HT1080 (cell line): ENCODE results near the gene CABLES2. TPM values are rescaled to one million over a fixed set of nuclear protein-coding genes. Genes with fewer than 3 reads are reported as not detected.
"Not testable (repeated sequence)": the region's sequence is repeated elsewhere in the genome, so short reads cannot be mapped to it uniquely, and the experiment has no call there.

ENCODE experiments used
- DNase-seq: peaks from one replicate; pipeline ENCODE4 v3.0.0-alpha.2; 2015; ENCODE audit warnings: low read depth
- total RNA-seq: library from RNA; depleted of rRNA; stranded (reverse); fragments of >200 nt; shearing (Covaris generic); gene quantifications from 2 replicates; pipeline ENCODE4 v1.2.3, GENCODE V29; 2014

Gene CABLES2
- total RNA-seq, 1 experiment from 2014 or later: 2.9 TPM

DNA sequence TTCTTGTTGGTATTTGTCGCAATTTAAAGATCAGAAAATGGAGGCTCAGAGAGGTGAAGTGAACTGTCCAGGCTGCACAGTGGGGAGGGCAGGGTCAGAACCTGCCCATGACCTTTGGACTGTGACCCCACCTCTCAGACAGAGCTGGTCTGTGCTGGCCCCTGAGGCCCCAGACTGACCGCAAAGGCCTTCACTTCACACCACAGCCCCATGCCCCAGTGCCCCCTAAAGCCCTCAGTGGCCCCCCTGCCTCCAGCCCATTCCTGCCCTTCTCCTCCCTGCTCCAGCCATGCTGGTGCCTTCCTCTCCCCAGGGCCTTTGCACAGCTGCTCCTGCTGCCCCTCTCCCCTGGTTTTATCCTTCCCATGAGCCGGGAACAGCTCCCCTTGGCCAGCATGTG lies 29.6 kb upstream of the CABLES2 start:
- no peak for DNase-seq

DNA sequence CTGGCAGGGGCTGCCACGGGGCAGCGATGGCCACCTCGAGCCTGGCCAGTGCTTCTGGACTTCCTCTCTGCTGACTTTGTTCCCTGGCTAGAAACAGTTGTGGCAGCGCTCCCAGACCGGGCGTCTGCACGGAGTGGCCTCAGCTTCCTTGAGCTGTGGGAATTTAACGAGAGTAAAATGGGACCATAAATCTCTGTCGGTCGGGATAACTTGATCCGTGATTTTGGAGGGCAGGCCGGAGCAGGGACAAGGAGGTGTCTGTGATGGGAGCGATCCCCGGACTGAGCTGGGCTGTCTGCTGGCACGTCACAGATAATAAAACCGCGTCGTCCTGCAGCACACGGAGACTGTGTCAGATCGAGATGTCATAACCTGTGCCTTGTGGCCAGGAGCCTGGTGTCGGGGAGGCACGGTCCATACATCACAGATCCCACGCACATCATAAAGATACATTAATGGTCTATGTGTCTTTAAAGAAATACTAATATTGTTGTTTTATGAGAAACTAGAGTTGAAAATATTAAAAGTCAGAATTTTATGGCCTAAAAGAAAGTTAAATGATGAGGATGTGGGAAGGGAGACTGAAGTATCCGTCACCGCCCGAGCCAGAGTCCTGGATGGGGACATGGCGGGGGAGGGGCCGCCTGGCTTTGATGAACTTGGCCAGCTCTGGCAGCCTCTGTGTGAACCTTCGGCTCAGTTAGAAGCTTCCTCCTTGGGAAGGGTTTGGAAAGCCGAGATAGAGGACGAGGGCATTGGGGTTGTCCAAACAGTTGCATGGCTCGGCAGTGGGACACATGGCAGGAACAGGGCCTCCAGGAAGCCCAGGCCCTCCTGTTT lies 26.8 kb upstream of the CABLES2 start:
- DNase-seq: no peak

DNA sequence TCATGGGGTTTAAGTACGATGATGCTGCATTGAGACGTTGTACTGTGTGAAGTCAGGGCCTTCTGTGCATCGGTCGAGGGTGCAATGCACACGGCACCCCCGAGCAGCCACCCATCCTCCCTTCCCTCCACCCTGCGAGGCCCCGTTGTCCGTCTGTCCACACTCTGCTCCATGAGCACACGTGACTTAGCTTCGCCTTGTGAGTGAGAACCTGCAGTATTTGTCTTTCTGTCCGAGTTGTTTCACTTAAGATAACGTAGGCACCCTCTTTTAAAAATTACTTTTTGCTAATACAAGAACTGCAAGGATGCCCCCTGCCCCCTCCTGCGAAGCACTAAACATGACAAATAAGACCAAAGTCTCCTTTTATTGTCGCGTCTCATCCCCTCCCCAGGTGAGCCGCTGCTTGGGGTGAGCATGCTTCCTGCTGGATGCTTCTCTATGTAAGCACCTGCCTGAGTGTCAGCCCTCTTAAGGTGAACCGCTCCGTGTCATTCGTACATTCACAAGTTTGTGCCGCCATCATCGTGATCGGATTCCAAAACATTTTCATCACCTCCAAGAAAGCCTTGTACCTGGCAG lies 23.9 kb upstream of the CABLES2 start:
- DNase-seq: no peak

DNA sequence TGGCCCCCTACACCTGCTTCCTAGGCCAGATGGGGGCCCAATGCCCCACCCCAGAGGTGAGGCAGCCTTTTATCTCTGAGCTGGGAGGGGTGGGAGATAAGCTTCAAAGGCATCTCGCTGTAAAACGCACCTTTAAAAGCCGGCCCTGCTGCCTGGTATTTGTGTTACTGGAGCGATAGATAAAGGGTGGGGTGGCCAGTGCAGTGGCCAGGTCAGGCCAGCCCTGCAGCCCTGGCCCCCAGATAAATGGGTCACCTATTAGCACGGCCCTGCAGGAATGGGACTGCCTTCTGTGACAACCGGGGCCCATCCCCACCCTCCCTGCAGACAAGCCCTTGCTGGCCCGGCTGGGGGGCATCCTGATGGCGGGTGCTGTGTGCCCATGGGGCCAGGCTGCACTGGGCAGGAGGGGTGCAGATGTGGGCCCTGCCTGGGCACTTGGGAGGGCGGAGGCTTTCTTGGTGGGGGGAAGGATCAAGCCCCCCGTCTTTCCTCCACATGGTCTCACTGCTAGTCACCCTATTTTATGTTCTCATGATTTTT lies 23.3 kb upstream of the CABLES2 start:
- no peak for DNase-seq

DNA sequence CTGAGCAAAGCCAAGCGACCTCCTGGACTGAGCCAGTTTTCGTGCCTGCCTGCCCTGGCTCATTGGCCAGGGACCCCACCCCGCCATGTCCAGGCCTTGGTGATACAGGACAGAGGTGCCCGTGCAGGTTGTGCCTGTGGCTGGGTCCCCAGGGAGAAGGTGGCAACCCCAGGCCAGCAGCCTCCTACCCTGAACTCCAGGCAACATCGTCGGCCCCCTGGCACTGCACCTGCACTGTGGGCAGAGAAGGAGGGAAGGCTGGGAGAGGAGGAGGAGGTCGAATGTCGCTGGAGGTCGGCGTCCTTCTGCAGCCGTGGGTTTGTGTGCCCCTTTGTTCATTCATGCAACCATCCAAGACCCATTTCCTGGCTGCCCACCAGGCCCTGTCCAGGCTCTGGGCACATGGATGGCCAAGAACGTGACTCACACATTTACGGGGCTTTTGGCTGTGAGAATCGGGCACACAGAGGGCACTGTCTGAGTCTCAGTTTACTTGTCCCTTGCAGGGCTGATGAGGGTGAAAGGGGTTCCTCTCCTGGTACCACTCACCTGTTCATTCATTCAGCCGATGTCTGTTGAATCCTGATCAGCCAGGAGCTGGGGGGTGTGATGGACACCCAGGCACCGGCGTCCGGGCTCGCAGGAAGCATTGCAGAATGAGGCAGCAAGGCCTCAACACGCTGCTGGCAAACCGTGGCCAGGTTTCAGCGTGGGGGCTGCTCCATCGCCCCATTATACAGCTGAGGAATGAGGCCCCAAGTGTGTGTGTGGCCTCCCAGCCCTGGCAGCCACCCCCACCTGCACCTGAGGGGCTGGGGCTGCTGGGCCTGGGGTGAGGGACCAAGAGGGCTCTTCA lies 22.6 kb upstream of the CABLES2 start:
- DNase-seq: no peak

DNA sequence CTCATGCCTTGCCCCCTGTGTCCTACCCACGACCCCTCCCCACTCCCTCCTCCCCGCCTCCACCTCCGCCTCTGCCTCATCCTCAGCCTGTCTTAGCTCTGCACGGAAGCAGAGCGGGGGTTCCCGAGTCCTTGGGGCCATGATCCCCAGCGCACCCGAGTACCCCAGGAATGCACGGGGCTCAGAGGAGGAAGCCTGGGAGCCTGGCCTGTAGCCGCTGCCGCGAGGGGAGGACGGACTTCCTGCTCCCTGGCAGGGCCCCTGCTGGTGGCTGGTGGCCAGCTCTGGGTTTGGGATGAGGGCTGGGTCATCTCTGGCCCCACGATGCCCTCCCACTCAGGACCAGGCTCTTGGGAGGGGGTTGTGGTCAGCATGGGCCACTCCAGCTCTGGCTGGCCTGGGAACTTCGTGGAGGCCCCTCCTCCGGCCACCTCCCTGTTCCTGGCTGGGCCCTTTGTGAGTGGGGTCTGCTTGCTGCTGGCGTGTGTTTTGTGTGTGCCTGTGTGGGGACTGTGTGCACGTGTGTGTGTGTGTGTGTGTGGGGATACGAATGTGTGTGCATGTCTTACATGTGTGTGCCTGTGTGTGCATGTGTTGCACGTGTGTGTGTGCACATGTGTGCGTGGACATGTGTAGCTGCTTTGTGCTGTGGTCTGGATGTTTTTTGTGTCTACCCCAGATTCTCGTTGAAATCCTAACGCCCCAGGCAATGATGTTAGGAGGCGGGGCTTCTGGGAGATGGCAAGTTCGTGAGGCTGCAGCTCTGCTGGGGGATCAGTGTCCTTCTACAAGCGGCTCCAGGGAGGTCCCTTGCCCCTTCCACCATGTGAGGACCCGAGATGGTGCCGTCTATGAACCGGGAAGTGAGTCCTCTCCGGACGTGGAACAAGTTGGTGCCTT lies 21.6 kb upstream of the CABLES2 start:
- DNase-seq: no peak

DNA sequence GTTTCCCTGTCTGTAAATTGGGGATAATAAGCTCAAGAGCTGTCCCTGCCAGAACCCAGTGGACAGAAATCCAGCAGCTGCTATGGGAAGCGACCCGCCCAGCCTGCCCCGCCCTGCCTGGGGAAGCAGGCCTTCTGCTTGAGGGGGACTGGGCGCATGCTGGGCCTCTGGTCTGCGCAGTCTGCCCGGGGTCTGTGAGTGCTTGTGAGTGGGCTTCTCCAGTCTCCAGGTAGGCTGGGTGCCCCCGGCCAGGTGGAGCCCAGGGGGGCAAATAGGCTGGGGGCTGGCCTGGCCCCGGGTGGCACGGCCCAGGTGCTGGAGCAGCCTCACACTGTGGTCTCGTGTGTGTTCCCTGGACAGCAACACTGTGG lies 20.9 kb upstream of the CABLES2 start:
- DNase-seq: no peak

DNA sequence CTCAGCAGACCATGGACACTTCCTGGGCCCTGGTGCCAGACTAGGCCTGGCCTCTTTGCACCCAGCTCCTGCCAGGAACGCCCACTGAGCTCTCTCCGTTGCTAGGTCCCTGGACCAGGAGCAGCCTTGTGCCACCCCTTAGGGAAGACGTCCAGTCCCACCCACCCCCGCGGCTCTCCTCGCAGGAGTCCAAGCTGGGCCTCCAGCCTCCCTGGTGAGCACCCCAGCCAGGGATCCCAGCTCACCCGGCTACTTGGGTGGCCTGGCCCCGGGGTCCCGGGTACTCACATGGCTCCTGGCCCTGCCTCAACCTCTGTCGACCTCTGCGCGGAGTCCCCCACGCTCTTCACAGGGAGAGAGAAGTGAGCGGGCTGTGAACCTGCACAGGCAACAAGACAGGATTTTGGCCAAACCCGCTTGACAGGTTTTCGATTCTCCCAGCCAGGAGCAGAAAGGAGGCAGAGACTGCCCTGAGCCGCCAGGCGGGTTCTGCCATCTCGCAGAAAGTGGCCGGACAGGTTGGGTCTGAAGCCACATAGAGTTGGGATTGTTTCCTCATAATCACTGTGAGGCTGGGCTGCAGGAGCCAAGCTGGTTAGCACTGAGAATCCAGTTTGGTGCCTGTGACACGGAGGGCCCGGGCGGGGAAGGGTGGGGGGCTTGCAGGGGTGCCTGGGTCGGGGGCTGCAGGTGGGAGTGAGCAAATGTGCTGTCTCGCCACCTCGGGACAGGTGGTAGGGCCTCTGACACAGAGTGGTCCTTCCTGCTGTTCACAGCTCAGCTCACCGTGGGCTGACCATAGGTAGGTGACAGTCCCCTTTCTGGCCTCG lies 20.3 kb upstream of the CABLES2 start, which contains the start of gene RBBP8NL:
RBBP8NL (minus strand) TSS at position 368 of the 830 bp plus-strand sequence. CDS start 7,892 bp downstream, outside the sequence.
- DNase-seq: no peak

DNA sequence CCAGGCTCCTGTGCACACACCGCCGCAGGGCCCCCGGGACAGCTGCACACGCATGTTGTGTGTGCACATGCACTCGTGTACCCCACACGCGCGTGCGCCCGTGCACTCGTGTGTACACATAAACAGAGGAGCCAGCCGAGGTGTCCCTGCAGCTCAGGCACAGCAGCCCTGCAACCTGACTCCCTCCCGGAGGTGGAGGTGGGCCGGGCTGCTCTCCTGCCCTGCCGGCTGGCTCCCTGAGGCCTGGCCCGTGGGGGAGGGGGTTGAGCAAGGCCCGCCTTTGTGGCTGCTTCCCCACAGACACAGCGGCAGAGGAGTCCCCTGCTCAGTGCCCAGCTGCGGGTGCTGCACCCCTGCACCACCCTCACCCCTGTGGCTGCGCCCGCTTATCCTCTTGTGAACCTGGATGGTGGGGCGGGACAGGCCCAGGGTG lies 19.6 kb upstream of the CABLES2 start:
- no peak for DNase-seq

DNA sequence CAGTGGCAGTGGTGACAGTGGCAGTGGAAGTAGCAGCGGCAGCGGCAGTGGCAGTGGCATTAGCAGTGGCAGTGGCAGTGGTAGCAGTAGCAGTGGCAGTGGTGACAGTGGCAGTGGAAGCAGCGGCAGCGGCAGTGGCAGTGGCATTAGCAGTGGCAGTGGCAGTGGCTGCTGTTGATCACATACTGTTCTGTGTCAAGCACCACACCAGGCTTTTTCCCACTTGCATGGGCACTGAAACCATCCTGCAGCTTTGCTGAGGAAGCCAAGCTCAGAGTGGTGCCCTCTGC lies 18.9 kb upstream of the CABLES2 start:
- DNase-seq: not testable (repeated sequence)

DNA sequence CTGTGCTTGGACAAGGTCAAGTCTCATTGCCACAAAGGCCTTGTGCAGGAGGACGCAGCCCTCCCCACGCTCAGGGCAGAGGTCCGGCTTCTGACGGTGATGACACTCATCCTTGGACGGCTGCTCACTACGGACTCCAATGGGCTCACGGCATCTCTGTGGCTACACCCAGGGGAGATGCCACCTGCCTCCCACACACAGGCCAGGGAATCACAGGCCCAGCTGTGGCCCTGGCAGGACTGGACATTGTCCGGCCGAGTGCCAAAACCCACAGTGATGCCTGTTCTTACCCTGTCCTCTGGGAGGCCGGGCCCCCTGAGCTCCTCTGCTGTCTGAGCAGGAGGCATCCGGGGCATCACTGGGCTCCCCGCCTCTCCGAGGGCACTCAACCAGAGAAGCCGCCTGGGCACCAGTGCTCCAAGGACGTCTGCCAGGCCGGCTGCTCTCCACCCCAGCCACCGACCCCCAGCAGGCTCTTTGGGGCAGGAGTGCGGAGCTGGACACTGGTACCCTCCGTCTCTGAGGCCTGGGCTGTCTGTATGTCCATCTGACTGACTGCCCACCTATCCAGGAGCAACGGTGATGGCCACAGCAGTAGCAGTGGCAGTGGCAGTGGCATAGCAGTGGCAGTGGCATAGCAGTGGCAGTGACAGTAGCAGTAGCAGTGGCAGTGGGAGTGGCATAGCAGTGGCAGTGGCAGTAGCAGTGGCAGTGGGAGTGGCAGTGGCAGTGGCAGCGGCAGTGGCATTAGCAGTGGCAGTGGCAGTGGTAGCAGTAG lies 18.4 kb upstream of the CABLES2 start:
- no peak for DNase-seq

DNA sequence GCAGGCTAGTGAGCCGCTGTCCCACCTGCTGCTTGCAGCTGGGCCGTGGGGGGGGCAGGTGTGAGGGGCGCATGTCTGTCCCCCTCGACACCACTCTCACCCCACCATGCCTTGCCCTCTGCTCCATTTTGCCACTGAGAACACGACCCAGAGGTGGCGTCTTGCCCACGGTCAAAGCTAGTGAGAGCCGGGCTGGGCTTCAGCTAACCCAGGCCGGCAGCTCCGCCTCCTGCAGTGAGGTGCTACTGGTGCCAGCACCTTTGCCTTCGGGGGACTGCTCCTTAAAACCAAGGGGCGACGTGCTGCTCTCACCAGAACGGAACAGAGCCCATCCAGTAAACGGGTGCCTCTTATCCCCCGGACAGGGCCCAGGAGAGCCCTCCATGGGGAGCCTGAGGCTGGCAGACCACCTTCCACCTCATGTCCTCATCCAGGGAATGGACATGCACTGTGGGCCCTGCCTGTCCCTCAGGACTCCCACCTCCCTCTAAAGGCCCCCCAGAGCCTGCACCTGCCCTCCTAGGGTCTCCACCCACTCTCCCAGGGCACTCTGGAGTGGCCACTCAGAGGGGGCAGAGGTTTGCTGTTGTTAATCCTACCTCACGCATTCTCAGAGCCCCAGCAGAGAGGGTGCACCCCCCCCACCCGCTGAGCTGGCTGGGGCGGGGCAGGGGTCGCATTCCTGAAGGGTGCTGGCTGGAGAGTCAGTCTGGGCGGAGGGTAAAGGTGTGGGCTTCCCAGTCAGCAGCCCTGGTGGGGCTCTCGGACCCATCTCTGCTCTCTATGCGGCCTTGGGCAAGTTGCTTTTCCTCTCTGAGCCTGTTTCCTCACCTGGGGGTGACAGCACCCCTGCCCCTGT lies 17.4 kb upstream of the CABLES2 start:
- no peak for DNase-seq

DNA sequence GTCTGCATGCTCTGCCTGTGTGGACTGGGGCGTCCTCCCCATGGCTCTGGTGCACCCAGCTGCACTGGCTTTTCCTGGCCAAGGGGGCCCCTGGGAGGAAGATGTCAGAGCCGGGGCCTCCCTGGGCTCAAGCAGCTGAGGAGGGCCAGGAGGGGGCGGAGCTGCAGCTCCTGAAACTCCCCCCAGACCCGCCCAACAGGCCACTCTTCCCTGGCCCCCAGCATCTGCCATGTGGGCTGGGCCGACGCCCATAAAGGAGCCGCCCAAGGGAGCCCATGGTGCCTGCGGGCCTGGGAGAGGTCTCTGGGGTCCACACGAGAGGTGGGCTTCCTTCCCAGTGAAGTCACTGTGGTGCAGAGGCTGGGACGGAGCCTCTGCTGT lies 16.2 kb upstream of the CABLES2 start:
- no peak for DNase-seq

DNA sequence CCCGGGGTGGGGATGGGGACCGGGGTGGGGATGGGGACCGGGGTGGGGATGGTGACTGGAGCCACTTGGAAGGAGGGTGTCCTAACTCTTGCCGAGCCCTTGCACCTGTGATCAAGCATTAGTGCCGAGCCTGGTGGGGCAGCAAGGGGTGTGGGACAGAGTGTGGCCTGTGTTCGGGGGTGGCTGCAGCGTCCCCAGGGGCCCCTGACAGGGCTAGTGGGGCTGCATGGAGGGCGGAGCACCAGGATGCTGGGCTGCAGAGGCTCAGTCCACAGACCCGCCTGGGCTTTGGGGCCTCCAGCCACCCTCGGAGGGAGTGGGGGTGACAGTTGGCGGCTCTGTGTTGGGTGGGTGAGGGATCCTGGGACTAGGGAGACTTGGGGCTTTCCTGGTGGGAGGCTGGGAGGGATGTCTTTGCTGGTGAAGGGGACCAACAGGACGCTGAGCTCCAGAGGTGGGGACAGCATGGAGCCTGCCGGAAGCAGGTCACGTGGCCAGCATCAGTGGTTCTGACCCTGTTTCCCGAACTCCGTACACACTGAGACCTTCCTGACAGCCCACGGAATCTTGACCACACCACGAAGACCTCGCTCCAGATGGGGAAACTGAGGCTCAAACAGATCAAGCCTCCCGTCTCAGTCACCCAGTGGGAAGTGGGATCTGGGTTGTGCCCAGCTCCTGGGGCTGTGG lies 15.7 kb upstream of the CABLES2 start:
- no peak for DNase-seq

DNA sequence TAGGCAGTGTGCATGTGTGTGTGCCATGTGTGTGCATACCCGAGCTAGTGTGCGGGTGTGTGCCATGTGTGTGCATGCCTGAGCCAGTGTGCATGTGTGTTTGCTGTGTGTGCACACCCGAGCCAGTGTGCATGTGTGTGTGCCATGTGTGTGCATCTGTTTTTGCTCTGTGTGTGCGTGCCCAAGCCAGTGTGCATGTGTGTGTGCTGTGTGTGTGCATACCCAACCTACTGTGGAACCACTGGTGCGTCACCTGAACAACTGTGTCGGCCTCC lies 14.6 kb upstream of the CABLES2 start:
- no peak for DNase-seq

DNA sequence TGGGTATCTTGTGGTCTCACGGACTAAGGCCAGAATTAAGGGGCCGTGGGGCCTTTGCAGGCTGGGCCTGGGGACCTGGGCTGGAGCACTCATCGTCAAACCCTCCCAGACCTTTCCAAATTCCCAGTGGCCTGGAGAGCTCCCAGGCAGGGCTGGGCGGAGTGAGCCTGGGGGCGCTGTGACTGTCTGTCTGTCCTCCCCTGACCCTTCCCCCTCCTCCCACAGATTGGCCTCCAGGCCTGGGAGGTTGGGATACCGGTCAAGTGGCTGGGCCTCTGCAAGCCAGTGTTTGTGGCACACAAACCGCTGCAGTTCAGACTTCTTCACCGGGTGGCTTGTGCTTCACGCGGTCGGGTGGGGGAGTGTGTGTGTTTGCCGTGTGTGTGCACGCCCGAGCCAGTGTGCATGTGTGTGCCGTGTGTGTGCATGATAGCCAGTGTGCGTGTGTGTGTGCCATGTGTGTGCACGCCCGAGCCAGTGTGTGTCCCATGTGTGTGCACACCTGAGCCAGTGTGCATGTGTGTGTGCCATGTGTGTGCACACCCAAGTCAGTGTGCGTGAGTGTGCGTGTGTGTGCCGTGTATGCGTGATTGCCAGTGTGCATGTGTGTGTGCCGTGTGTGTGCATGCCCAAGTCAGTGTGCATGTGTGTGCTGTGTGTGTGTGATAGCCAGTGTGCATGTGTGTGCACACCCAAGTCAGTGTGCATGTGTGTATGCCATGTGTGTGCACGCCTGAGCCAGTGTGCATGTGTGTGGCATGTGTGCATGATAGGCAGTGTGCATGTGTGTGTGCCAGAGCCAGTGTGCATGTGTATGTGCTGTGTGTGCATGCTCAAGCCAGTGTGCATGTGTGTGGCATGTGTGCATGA lies 14.0 kb upstream of the CABLES2 start:
- no peak for DNase-seq

DNA sequence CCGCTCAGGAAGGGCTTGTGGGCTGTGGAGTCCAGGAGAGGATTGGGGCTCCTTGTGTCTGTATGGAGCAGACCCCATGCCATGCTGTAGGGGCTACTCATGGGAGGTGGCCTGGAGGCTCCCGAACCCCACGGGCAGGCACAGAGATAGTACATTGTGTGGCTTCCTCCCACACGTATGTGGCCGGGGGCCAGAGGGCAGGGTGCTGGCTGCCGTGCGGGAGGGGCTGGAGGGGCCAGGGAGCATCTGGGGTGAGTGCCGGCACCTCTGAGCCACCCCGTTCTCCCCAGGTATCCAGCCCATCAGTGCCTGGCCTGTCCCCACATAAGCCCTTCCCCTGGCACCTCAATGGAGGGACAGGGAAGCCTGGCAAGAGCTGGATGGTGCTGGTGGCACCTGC lies 12.7 kb upstream of the CABLES2 start:
- no peak for DNase-seq
